GM12878 (cell line): ENCODE data around the gene CHAF1A. TPM values are rescaled to one million over a fixed set of nuclear protein-coding genes. Genes with fewer than 3 reads are reported as not detected.

ENCODE experiments used
- ATAC-seq: fragments of 200-7000 bp; cut with Tn5 transposase; 3 replicates; pipeline ENCODE4 v1.9.1; 2020; ENCODE audit warnings: mild to moderate bottlenecking, moderate library complexity
- BruUV-seq: library from RNA; stranded (reverse); fragments of 400-500 nt; replicated peaks from 2 replicates; lab custom pipeline; 2021; lab: Mats Ljungman, UMichigan
- CTCF ChIA-PET: fragments of 300-600 bp; sonication (Branson Sonifier 250); formaldehyde crosslinking; extraction: SDS; loops from one replicate; lab custom pipeline; 2021; ENCODE audit warnings: inconsistent platforms; lab: Yijun Ruan, JAX
- POLR2A ChIA-PET: fragments of 350-600 bp; formaldehyde crosslinking; extraction: SDS; loops from one replicate; lab custom pipeline; 2021; ENCODE audit warnings: inconsistent platforms; lab: Charles Lee
- RAD21 ChIA-PET: fragments of 300-600 bp; sonication (Branson Sonifier 250); formaldehyde crosslinking; loops from one replicate; lab custom pipeline; 2023; ENCODE audit warnings: antibody characterized with exemption; ENCODE audit not compliant: unreplicated experiment; lab: Charles Lee
- SMC1A ChIA-PET: fragments of 300-600 bp; sonication (Branson Sonifier 250); formaldehyde crosslinking; loops from one replicate; lab custom pipeline; 2023; ENCODE audit not compliant: unreplicated experiment, uncharacterized antibody; lab: Charles Lee
- DNase-seq: peaks from one replicate; pipeline ENCODE4 v3.0.0-alpha.2; 2011; ENCODE audit warnings: low read depth, low spot score
- FAIRE-seq: peaks from 3 replicates; lab custom pipeline; 2011; peaks lifted over from hg19 to GRCh38; lab: Jason Lieb, UNC
- H2AFZ ChIP-seq: 2 replicates; pipeline ENCODE4 v1.6.0; 2011; ENCODE audit warnings: low read depth, low read length, control low read depth; ENCODE audit not compliant: control insufficient read depth
- H3K27ac ChIP-seq: 2 replicates; pipeline ENCODE4 v1.5.1; 2011; ENCODE audit warnings: control low read depth; ENCODE audit not compliant: control insufficient read depth, insufficient read depth
- H3K27me3 ChIP-seq, 2 experiments: replicated peaks in 1 of 2; 2 replicates each; pipeline versions ENCODE4 v1.6.0 to v1.6.1; 2011; ENCODE audit warnings: low read length in 1 of 2; ENCODE audit not compliant: control insufficient read depth in 2 of 2, insufficient read depth in 2 of 2
- H3K36me3 ChIP-seq, 2 experiments: 2 replicates each; pipeline ENCODE4 v1.5.1; 2011; ENCODE audit warnings: low read length in 1 of 2; ENCODE audit not compliant: control insufficient read depth in 2 of 2, insufficient read depth in 2 of 2
- H3K4me1 ChIP-seq: 2 replicates; pipeline ENCODE4 v1.6.1; 2011; ENCODE audit warnings: mild to moderate bottlenecking, low read length, moderate library complexity, mixed read lengths; ENCODE audit not compliant: control insufficient read depth, insufficient read depth
- H3K4me2 ChIP-seq: 2 replicates; pipeline ENCODE4 v1.6.0; 2011; ENCODE audit warnings: control low read depth; ENCODE audit not compliant: control insufficient read depth, insufficient read depth
- H3K4me3 ChIP-seq: fragments of 200-600 bp; sonication (generic); 2 replicates; pipeline ENCODE4 v1.5.1; 2016
- H3K79me2 ChIP-seq: 2 replicates; pipeline ENCODE4 v1.6.0; 2011; ENCODE audit warnings: low read length; ENCODE audit not compliant: control insufficient read depth, insufficient read depth
- H3K9ac ChIP-seq: 2 replicates; pipeline ENCODE4 v1.8.0; 2011; ENCODE audit warnings: low read length, control low read depth, mixed read lengths; ENCODE audit not compliant: control insufficient read depth, insufficient read depth
- H3K9me3 ChIP-seq: replicated peaks from 3 replicates; pipeline ENCODE4 v1.5.1; 2011; ENCODE audit warnings: mild to moderate bottlenecking, low read length; ENCODE audit not compliant: control insufficient read depth, insufficient read depth
- H4K20me1 ChIP-seq: 2 replicates; pipeline ENCODE4 v1.6.0; 2011; ENCODE audit not compliant: control insufficient read depth, insufficient read depth
- CTCF ChIP-seq, 3 experiments: IDR thresholded peaks in 2 of 3; conservative IDR thresholded peaks in 1 of 3; 2 replicates each; pipeline ENCODE4 v1.5.1; 2011; ENCODE audit warnings: low read depth in 3 of 3, low read length in 3 of 3, mild to moderate bottlenecking in 3 of 3, control low read depth in 2 of 3, moderate library complexity in 2 of 3, inconsistent platforms in 1 of 3, mixed read lengths in 1 of 3; ENCODE audit not compliant: control insufficient read depth in 2 of 3, insufficient read depth in 1 of 3; ENCODE audit errors: extremely low read depth in 1 of 3
- JUND ChIP-seq: IDR thresholded peaks from 2 replicates; pipeline ENCODE4 v1.6.1; 2012; ENCODE audit warnings: low read depth, mild to moderate bottlenecking, low read length, improper control_type of control experiment, moderate library complexity
- KAT2A ChIP-seq: conservative IDR thresholded peaks from 2 replicates; pipeline ENCODE4 v1.6.1; 2011; ENCODE audit warnings: low read depth, low read length; ENCODE audit not compliant: control insufficient read depth
- MXI1 ChIP-seq: fragments of 150-350 bp; IDR thresholded peaks from 2 replicates; pipeline ENCODE4 v1.6.1; 2011; ENCODE audit warnings: low read depth, mild to moderate bottlenecking, inconsistent platforms, low read length, improper control_type of control experiment
- PAX8 ChIP-seq: fragments of 450-650 bp; IDR thresholded peaks from 2 replicates; pipeline ENCODE4 v1.6.1; 2017; ENCODE audit warnings: mild to moderate bottlenecking, moderate library complexity
- RAD21 ChIP-seq: IDR thresholded peaks from 2 replicates; pipeline ENCODE4 v1.6.1; 2011; ENCODE audit warnings: mild to moderate bottlenecking, low read depth, low read length, moderate library complexity; ENCODE audit not compliant: insufficient read depth
- RAD51 ChIP-seq: fragments of 450-650 bp; IDR thresholded peaks from 2 replicates; pipeline ENCODE4 v1.6.1; 2016; ENCODE audit warnings: moderate library complexity, mild to moderate bottlenecking, inconsistent platforms
- RUNX3 ChIP-seq: IDR thresholded peaks from 2 replicates; pipeline ENCODE4 v1.6.1; 2012; ENCODE audit warnings: low read length, inconsistent platforms
- SMC3 ChIP-seq: IDR thresholded peaks from 2 replicates; pipeline ENCODE4 v1.6.1; 2011; ENCODE audit warnings: low read length, improper control_type of control experiment, borderline replicate concordance
- SRF ChIP-seq, 2 experiments: IDR thresholded peaks; 2 replicates each; pipeline ENCODE4 v1.6.1; 2011; ENCODE audit warnings: low read depth in 2 of 2, low read length in 2 of 2, mild to moderate bottlenecking in 1 of 2, moderate library complexity in 1 of 2
- TAF1 ChIP-seq: IDR thresholded peaks from 2 replicates; pipeline ENCODE4 v1.6.1; 2011; ENCODE audit warnings: mild to moderate bottlenecking, low read depth, low read length, borderline replicate concordance
- TARDBP ChIP-seq: IDR thresholded peaks from 2 replicates; pipeline ENCODE4 v1.6.1; 2016; ENCODE audit warnings: borderline replicate concordance
- TCF12 ChIP-seq: IDR thresholded peaks from 2 replicates; pipeline ENCODE4 v1.6.1; 2011; ENCODE audit warnings: low read depth, mild to moderate bottlenecking, low read length
- ZNF384 ChIP-seq: IDR thresholded peaks from 2 replicates; pipeline ENCODE4 v1.6.1; 2012; ENCODE audit warnings: low read depth, mild to moderate bottlenecking, low read length, improper control_type of control experiment, borderline replicate concordance
- WGBS: methylation state at CpG from one replicate; pipeline ENCODE4 v1.1.6; 2016; ENCODE audit warnings: low lambda C conversion rate; ENCODE audit not compliant: insufficient replicate concordance, insufficient coverage; ENCODE audit errors: missing lambda C conversion rate; 5-methylcytosine and 5-hydroxymethylcytosine counted together
- in situ Hi-C: fragments of 300-500 bp; cut with MboI; formaldehyde crosslinking; loops from 9 replicates; pipeline ENCODE4 v1.14.3; 2018; ENCODE audit warnings: mixed read lengths
- intact Hi-C: fragments of 100-400 bp; cut with micrococcal nuclease; formaldehyde crosslinking; loops from one replicate; pipeline ENCODE4 v1.14.2; 2022; ENCODE audit not compliant: unreplicated experiment
- polyA plus RNA-seq, 11 experiments: library from polyadenylated mRNA; depleted of rRNA in 4 of 11; unstranded in 6 of 11; stranded (reverse) in 5 of 11; fragments of >200 nt; fragmentation: Nextera tagmentation in 4 of 11; fragmentation: Illumina TruSeq in 1 of 11; extraction: Ambion mirVana in 4 of 11; extraction: Trizol in 1 of 11; gene quantifications; 1 replicate in 1 of 11; 2 replicates in 10 of 11; pipeline versions ENCODE4 v1.2.1 to v1.2.3, GENCODE V29; 2011 to 2016; ENCODE audit warnings: inconsistent platforms in 2 of 11, missing spikeins in 2 of 11, low read depth in 1 of 11
- total RNA-seq, 4 experiments: library from RNA; depleted of rRNA in 3 of 4; stranded (reverse); fragments of >200 nt in 3 of 4; fragmentation: Illumina TruSeq in 1 of 4; extraction: Trizol in 1 of 4; gene quantifications; 2 replicates each; pipeline versions ENCODE4 v1.2.1 to v1.2.3, GENCODE V29; 2013 to 2021
- TF ChIP-seq, protein P1 (sequence below): fragments of 450-650 bp; IDR thresholded peaks from 2 replicates; pipeline ENCODE4 v1.6.1; 2017; ENCODE audit warnings: low read depth, mild to moderate bottlenecking, moderate library complexity
- TF ChIP-seq, protein P2 (sequence below): IDR thresholded peaks from 2 replicates; pipeline ENCODE4 v1.6.1; 2012; ENCODE audit warnings: low read depth, low read length, improper control_type of control experiment

The CHAF1A gene
- total and polyA plus RNA-seq, 10 of the 15 experiments (the other 5 are each of a cell fraction or from before 2014, with no cell fraction given), result 1.3 to 69.1 (median 34.2) TPM

GRCh38 chr19:4352701-4353121 is 49.7 kb upstream of the CHAF1A start:
- POLR2A ChIA-PET, result interaction anchor here (0.6 to 2.2 kb wide), 3 partner anchors 10 to 106 kb away, joined by 3 to 22 read pairs (median 3); partner anchors contain the start of genes MPND and YJU2
- in situ Hi-C loops (loop anchor here (5.0 kb wide), 1 partner anchor 85 kb away; no protein-coding TSS in a partner anchor), intact Hi-C loops (loop anchor here (1.0 kb wide), 1 partner anchor 85 kb away; no protein-coding TSS in a partner anchor)
- Histone ChIP-seq H3K79me2 (no peaks in the 10 kb centered on the region), H2AFZ (no peak overlapping the region), H3K4me1 (no peaks in the 10 kb centered on the region), H3K27me3 (no peaks in the 10 kb centered on the region), H3K4me3 (no peak overlapping the region), H3K9ac (no peak overlapping the region), H3K27ac (no peak overlapping the region), H4K20me1 (no peaks in the 10 kb centered on the region)
- SMC1A ChIA-PET, result interaction anchor here (0.6 to 2.1 kb wide), 7 partner anchors 9 to 113 kb away, joined by 3 to 12 read pairs (median 4); partner anchors contain the start of genes MPND and STAP2
- CTCF ChIA-PET, result interaction anchor here (0.7 to 3.8 kb wide), 39 partner anchors 8 to 1969 kb away, joined by 3 to 78 read pairs (median 4); partner anchors contain the start of genes CHAF1A, DAPK3, EBI3 and MPND
- DNase-seq (no peak), ATAC-seq (peak; percentile 90), FAIRE-seq (no peak)
- 16% methylated on average over 8 of the region's 9 CpGs for WGBS
- peak; percentile 73 for TF ChIP-seq RAD21
- TF ChIP-seq SRF (IDR thresholded peaks at IDR 0.05; ENCODE audit: low read depth in 2 of 2, low read length in 2 of 2), result no peak
- no peak for TF ChIP-seq PAX8
- TF ChIP-seq KAT2A, result no peak
- TF ChIP-seq, protein P1, sequence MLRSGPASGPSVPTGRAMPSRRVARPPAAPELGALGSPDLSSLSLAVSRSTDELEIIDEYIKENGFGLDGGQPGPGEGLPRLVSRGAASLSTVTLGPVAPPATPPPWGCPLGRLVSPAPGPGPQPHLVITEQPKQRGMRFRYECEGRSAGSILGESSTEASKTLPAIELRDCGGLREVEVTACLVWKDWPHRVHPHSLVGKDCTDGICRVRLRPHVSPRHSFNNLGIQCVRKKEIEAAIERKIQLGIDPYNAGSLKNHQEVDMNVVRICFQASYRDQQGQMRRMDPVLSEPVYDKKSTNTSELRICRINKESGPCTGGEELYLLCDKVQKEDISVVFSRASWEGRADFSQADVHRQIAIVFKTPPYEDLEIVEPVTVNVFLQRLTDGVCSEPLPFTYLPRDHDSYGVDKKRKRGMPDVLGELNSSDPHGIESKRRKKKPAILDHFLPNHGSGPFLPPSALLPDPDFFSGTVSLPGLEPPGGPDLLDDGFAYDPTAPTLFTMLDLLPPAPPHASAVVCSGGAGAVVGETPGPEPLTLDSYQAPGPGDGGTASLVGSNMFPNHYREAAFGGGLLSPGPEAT, result no peak
- peak; percentile 25; the same call in 1 of the 2 replicates for TF ChIP-seq RUNX3
- no peak for TF ChIP-seq MXI1
- no peak for TF ChIP-seq TCF12
- TF ChIP-seq TARDBP, result no peak
- TF ChIP-seq CTCF (IDR thresholded peaks at IDR 0.05 in 2 of 3, conservative IDR thresholded peaks at IDR 0.05 in 1 of 3; ENCODE audit: control insufficient read depth in 2 of 3, extremely low read depth in 1 of 3, insufficient read depth in 1 of 3, low read depth in 3 of 3, low read length in 3 of 3), result peak; percentile 57 to 91 (median 69)
- TF ChIP-seq RAD51, result no peak
- peak; percentile 54 for TF ChIP-seq ZNF384
- peak; percentile 59; the same call in 1 of the 2 replicates for TF ChIP-seq SMC3
- TF ChIP-seq TAF1, result no peak
- TF ChIP-seq, protein P2, sequence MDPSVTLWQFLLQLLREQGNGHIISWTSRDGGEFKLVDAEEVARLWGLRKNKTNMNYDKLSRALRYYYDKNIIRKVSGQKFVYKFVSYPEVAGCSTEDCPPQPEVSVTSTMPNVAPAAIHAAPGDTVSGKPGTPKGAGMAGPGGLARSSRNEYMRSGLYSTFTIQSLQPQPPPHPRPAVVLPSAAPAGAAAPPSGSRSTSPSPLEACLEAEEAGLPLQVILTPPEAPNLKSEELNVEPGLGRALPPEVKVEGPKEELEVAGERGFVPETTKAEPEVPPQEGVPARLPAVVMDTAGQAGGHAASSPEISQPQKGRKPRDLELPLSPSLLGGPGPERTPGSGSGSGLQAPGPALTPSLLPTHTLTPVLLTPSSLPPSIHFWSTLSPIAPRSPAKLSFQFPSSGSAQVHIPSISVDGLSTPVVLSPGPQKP, result no peak
- no peak for TF ChIP-seq JUND
- TF ChIP-seq, all 136 proteins: peak for 5
- H3K36me3 ChIP-seq, result peaks cover 1 to 4% of the 10 kb centered on the region in 2 experiments; a peak in 3 of 4 replicates
- RAD21 ChIA-PET, result interaction anchor here (1.0 to 2.4 kb wide), 8 partner anchors 10 to 119 kb away, joined by 3 to 12 read pairs (median 5); partner anchors contain the start of genes HDGFL2 and MPND
- no TSS peak for BruUV-seq
- H3K9me3 ChIP-seq, result no peaks in the 10 kb centered on the region
- H3K4me2 ChIP-seq, result no peak overlapping the region
